Measurements from ENCODE around the gene LGSN.
"Not testable (repeated sequence)": the region's sequence is repeated elsewhere in the genome, so short reads cannot be mapped to it uniquely, and the experiment has no call there.

GRCh38 chr6:63274795-63275430 is 44.9 kb downstream of the LGSN start:
- not testable (repeated sequence) for TF ChIP-seq CTCF, POLR2AphosphoS5, POLR2A, EP300 (IDR thresholded peaks at IDR 0.05)
